Peyer's patch (tissue), 4 donors: Measurements from ENCODE around the gene NANP.

ENCODE experiments used
- POLR2A ChIP-seq, 2 donors: fragments of 450-650 bp; IDR thresholded peaks; one replicate each; pipeline ENCODE4 v1.5.1; 2017; ENCODE audit warnings: antibody characterized with exemption in 2 of 2, mild to moderate bottlenecking in 2 of 2, moderate library complexity in 2 of 2
- TF ChIP-seq, protein P1 (sequence below), 6 experiments: fragments of 450-650 bp in 4 of 6; fragments of 200-600 bp in 2 of 6; sonication (generic) in 1 of 6; IDR thresholded peaks; one replicate each; pipeline ENCODE4 v1.5.1; 2017 to 2019; ENCODE audit warnings: antibody characterized with exemption in 6 of 6, mild to moderate bottlenecking in 3 of 6, moderate library complexity in 1 of 6

- no peak for TF ChIP-seq POLR2A (IDR thresholded peaks at IDR 0.05)
- TF ChIP-seq, protein P1, sequence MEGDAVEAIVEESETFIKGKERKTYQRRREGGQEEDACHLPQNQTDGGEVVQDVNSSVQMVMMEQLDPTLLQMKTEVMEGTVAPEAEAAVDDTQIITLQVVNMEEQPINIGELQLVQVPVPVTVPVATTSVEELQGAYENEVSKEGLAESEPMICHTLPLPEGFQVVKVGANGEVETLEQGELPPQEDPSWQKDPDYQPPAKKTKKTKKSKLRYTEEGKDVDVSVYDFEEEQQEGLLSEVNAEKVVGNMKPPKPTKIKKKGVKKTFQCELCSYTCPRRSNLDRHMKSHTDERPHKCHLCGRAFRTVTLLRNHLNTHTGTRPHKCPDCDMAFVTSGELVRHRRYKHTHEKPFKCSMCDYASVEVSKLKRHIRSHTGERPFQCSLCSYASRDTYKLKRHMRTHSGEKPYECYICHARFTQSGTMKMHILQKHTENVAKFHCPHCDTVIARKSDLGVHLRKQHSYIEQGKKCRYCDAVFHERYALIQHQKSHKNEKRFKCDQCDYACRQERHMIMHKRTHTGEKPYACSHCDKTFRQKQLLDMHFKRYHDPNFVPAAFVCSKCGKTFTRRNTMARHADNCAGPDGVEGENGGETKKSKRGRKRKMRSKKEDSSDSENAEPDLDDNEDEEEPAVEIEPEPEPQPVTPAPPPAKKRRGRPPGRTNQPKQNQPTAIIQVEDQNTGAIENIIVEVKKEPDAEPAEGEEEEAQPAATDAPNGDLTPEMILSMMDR (IDR thresholded peaks at IDR 0.05) = no peak
These were observed 3.0 kb upstream of the NANP start for GRCh38 chr20:25626779-25627178.
